Fibroblast of lung (primary cell): ENCODE measurements around the gene NEO1. TPM values are rescaled to one million over a fixed set of nuclear protein-coding genes. Genes with fewer than 3 reads are reported as not detected.
A peak's percentile ranks its signal among the peaks of the same experiment; 100 is the strongest.
"Not testable (repeated sequence)": the region's sequence is repeated elsewhere in the genome, so short reads cannot be mapped to it uniquely, and the experiment has no call there.

Source experiments
- DNase-seq, 2 donors: peaks; one replicate each; pipeline versions ENCODE4 v3.0.0 to v3.0.0-alpha.2; 2010; ENCODE audit warnings: low read depth in 2 of 2
- H2AFZ ChIP-seq: 2 replicates; pipeline ENCODE4 v1.5.1; 2012; ENCODE audit warnings: low read length, control low read depth, inconsistent platforms
- H3K27ac ChIP-seq: 2 replicates; pipeline ENCODE4 v1.5.1; 2011; ENCODE audit warnings: low read length, control low read depth; ENCODE audit not compliant: insufficient read depth
- H3K27me3 ChIP-seq: 2 replicates; pipeline ENCODE4 v1.5.1; 2011; ENCODE audit warnings: mild to moderate bottlenecking, low read length; ENCODE audit not compliant: control insufficient read depth, insufficient read depth
- H3K36me3 ChIP-seq: 2 replicates; pipeline ENCODE4 v1.5.1; 2011; ENCODE audit warnings: low read length; ENCODE audit not compliant: control insufficient read depth, insufficient read depth
- H3K4me1 ChIP-seq: 2 replicates; pipeline ENCODE4 v1.5.1; 2011; ENCODE audit warnings: low read length; ENCODE audit not compliant: control insufficient read depth, insufficient read depth; ENCODE audit errors: extremely low read depth
- H3K4me2 ChIP-seq: 2 replicates; pipeline ENCODE4 v1.5.1; 2011; ENCODE audit warnings: low read length, control low read depth; ENCODE audit not compliant: insufficient read depth; ENCODE audit errors: extremely low read depth
- H3K4me3 ChIP-seq, 4 experiments: fragments of 200-600 bp in 1 of 4; sonication (generic) in 1 of 4; replicated peaks in 1 of 4; 2 replicates each; pipeline ENCODE4 v1.5.1; 2011 to 2016; ENCODE audit warnings: low read length in 4 of 4, low read depth in 3 of 4, mild to moderate bottlenecking in 3 of 4, control low read depth in 2 of 4, inconsistent platforms in 1 of 4, mixed read lengths in 1 of 4; ENCODE audit not compliant: insufficient read depth in 1 of 4; ENCODE audit errors: control extremely low read depth in 1 of 4
- H3K79me2 ChIP-seq: 2 replicates; pipeline ENCODE4 v1.5.1; 2012; ENCODE audit warnings: mild to moderate bottlenecking, low read length, inconsistent platforms; ENCODE audit not compliant: control insufficient read depth, insufficient read depth
- H3K9ac ChIP-seq: 2 replicates; pipeline ENCODE4 v1.5.1; 2011; ENCODE audit warnings: mild to moderate bottlenecking, low read length, control low read depth; ENCODE audit not compliant: insufficient read depth
- H3K9me3 ChIP-seq: 2 replicates; pipeline ENCODE4 v1.5.1; 2012; ENCODE audit warnings: low read depth, low read length; ENCODE audit not compliant: control insufficient read depth, insufficient read depth
- H4K20me1 ChIP-seq: 2 replicates; pipeline ENCODE4 v1.5.1; 2011; ENCODE audit warnings: low read length; ENCODE audit not compliant: control insufficient read depth, insufficient read depth; ENCODE audit errors: extremely low read depth
- EZH2 ChIP-seq: IDR thresholded peaks from 2 replicates; pipeline ENCODE4 v1.5.1; 2012; ENCODE audit warnings: low read length, control low read depth, mild to moderate bottlenecking; ENCODE audit errors: missing control alignments
- polyA plus RNA-seq, 2 donors: library from polyadenylated mRNA; depleted of rRNA in 1 of 2; stranded (reverse) in 1 of 2; unstranded in 1 of 2; fragments of >200 nt; gene quantifications; 2 replicates each; pipeline ENCODE4 v1.2.1, GENCODE V29; 2011 to 2012; ENCODE audit warnings: missing spikeins in 1 of 2
- total RNA-seq: library from RNA; depleted of rRNA; stranded (reverse); fragments of >200 nt; gene quantifications from 2 replicates; pipeline ENCODE4 v1.2.1, GENCODE V29; 2014
- TF ChIP-seq, protein P1 (sequence below), 2 donors: IDR thresholded peaks in 1 of 2; conservative IDR thresholded peaks in 1 of 2; 1 replicate in 1 of 2; 2 replicates in 1 of 2; pipeline ENCODE4 v1.5.1; 2011 to 2012; ENCODE audit warnings: low read length in 2 of 2, control low read depth in 1 of 2, inconsistent platforms in 1 of 2, low read depth in 1 of 2, mild to moderate bottlenecking in 1 of 2

The NEO1 gene
- total and polyA plus RNA-seq, 2 donors (not counting 1 experiment from before 2014, with no cell fraction given): 6.2 to 19.3 TPM

DNA sequence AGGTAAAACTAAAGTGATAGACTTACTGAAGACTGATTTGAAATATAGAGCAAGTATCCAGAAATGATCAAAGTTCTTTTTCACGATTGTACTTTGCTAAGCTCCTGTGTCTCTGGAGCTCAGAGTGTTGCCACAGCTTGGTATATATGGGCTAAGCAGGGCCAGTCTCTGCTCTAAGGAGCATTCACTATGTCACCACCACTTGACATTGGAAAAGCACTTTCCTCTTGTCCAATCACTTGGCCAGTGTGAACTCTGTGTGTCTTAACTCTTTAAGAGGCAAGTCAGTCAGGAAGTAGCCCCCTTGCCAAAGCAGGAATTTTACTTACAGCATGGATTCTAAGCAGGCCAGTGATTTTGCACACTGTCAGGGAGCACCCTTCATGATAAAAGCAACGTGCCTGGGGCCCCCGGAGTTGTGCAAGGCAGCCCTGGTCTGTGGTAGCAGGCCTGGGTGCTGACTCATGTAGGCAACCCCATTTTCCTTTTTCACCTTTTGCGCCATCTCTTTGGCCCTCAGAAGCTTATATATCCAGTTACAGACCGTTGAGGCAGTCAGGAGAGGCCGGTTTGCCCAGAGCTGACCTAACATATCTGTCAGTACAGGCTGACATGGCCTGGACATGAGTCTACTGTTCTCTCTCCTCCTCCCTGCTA, 243.5 kb downstream of the NEO1 start:
- Histone ChIP-seq H3K36me3 (no peaks in the 10 kb centered on the region), H2AFZ (no peak overlapping the region), H3K9me3 (no peaks in the 10 kb centered on the region), H3K9ac (no peak overlapping the region), H3K27me3 (no peaks in the 10 kb centered on the region), H3K4me2 (no peak overlapping the region), H3K4me1 (no peaks in the 10 kb centered on the region), H4K20me1 (no peaks in the 10 kb centered on the region), H3K79me2 (no peaks in the 10 kb centered on the region), H3K27ac (no peak overlapping the region), H3K4me3 (no peak overlapping the region)
- peak in 1 of 2 donors; percentile 37 for DNase-seq
- TF ChIP-seq, protein P1, sequence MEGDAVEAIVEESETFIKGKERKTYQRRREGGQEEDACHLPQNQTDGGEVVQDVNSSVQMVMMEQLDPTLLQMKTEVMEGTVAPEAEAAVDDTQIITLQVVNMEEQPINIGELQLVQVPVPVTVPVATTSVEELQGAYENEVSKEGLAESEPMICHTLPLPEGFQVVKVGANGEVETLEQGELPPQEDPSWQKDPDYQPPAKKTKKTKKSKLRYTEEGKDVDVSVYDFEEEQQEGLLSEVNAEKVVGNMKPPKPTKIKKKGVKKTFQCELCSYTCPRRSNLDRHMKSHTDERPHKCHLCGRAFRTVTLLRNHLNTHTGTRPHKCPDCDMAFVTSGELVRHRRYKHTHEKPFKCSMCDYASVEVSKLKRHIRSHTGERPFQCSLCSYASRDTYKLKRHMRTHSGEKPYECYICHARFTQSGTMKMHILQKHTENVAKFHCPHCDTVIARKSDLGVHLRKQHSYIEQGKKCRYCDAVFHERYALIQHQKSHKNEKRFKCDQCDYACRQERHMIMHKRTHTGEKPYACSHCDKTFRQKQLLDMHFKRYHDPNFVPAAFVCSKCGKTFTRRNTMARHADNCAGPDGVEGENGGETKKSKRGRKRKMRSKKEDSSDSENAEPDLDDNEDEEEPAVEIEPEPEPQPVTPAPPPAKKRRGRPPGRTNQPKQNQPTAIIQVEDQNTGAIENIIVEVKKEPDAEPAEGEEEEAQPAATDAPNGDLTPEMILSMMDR (conservative IDR thresholded peaks at IDR 0.05 in 1 of 2, IDR thresholded peaks at IDR 0.05 in 1 of 2; ENCODE audit: low read depth in 1 of 2, low read length in 2 of 2): no peak
- no peak for TF ChIP-seq EZH2

DNA sequence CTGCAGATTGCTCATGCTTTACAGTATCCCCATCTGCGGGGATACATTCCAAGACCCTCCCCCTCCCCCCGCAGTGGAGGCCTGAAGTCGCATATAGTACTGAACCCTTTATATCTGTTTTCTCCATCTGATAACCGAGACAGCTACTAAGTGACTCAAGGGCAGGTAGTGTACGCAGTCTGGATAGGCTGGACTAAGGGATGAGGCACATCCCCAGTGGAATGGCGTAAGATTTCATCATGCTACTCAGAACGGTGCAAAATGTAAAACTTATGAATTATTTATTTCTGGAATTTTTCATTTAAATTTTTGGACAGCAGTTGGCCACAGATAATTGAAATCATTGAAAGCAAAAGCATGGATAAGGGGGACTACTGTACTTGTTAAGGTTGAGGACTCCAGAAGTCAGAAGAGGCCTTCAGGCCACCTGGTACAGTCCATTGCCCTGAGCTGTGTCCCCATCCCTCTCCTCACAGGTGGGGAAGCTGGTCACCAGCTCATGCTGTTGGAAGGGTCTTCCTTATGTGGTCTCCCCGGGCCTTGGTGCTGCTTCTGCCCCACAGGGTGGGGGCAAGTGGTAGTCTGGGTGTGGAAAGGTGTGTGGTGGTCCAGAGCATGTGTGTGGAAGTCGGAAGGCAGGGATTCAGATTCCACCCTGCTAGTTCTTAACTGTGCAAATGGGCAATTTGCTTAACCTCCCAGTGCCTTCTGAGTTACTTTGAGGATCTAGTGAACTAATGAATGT, 244.5 kb downstream of the NEO1 start:
- H4K20me1 ChIP-seq: no peaks in the 10 kb centered on the region
- no peak overlapping the region for H3K9ac ChIP-seq
- H3K27ac ChIP-seq: no peak overlapping the region
- no peaks in the 10 kb centered on the region for H3K9me3 ChIP-seq
- DNase-seq: no peak
- H3K4me3 ChIP-seq: no peak overlapping the region
- H3K27me3 ChIP-seq: no peaks in the 10 kb centered on the region
- no peak overlapping the region for H3K4me2 ChIP-seq
- no peaks in the 10 kb centered on the region for H3K36me3 ChIP-seq
- no peaks in the 10 kb centered on the region for H3K4me1 ChIP-seq
- TF ChIP-seq, protein P1 (conservative IDR thresholded peaks at IDR 0.05 in 1 of 2, IDR thresholded peaks at IDR 0.05 in 1 of 2; ENCODE audit: low read depth in 1 of 2, low read length in 2 of 2): no peak
- no peak for TF ChIP-seq EZH2
- no peaks in the 10 kb centered on the region for H3K79me2 ChIP-seq
- no peak overlapping the region for H2AFZ ChIP-seq

DNA sequence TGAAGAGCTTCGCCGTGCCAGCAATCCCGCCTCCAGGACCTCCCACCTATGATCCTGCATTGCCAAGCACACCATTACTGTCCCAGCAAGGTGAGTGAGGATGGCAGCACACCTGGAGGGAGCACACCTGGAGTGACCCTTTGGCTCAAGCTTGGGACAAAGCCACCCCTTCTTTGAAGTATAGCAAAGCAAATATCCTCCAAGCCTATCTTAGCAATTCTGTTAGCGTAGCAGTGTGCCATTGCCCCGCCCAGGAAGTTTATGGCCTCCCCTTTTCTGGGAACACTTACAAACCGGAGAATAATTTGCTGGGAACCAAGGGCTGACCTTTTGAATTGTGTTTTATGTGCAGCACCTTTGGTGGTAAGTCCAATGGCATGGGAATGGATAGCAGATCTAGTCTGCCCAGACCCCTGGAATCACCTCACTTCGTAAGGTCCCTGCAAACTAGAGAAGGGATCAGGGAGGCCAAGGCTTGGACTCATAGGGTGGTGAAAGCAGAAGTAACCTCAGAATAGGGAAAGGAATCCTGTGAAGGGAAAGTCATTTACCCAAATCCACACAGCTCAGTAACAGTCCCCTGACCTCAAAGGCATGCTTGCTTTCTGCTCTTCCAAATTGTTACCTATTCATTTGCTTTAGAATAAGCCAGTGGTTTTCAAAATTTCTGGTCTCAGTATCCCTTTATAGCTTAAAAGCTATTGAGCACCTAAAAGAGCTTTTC, 246.4 kb downstream of the NEO1 start:
- H3K4me3 ChIP-seq: no peak overlapping the region
- H3K27me3 ChIP-seq: no peaks in the 10 kb centered on the region
- no peaks in the 10 kb centered on the region for H3K36me3 ChIP-seq
- no peak overlapping the region for H3K4me2 ChIP-seq
- H3K79me2 ChIP-seq: no peaks in the 10 kb centered on the region
- no peaks in the 10 kb centered on the region for H3K4me1 ChIP-seq
- no peak for DNase-seq
- no peak overlapping the region for H3K27ac ChIP-seq
- no peaks in the 10 kb centered on the region for H4K20me1 ChIP-seq
- no peak overlapping the region for H2AFZ ChIP-seq
- TF ChIP-seq EZH2: no peak
- TF ChIP-seq, protein P1 (conservative IDR thresholded peaks at IDR 0.05 in 1 of 2, IDR thresholded peaks at IDR 0.05 in 1 of 2; ENCODE audit: low read depth in 1 of 2, low read length in 2 of 2): no peak
- H3K9me3 ChIP-seq: no peaks in the 10 kb centered on the region
- H3K9ac ChIP-seq: no peak overlapping the region

DNA sequence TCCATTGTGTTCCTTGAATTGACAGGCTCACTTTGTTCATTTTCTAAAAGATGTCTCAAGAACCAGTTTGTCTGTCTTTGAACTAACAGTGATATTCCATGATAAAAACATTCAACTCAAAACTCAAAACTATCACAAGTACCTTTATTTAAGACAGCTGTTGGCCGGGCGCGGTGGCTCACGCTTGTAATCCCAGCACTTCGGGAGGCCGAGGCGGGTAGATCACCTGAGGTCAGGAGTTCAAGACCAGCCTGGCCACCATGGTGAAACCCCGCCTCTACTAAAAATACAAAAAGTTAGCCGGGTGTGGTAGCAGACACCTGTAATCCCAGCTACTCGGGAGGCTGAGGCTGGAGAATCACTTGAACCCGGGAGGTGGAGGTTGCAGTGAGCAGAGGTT, 248.0 kb downstream of the NEO1 start:
- not testable (repeated sequence) for H3K27me3 ChIP-seq, H3K36me3 ChIP-seq, H4K20me1 ChIP-seq, H3K4me2 ChIP-seq, H3K4me1 ChIP-seq, H3K9me3 ChIP-seq, H2AFZ ChIP-seq, DNase-seq, H3K4me3 ChIP-seq, H3K27ac ChIP-seq, H3K9ac ChIP-seq, H3K79me2 ChIP-seq
